Hematopoietic multipotent progenitor cell treated with erythropoietin and hydrocortisone succinate and interleukin-3 and kit ligand, for 17 days (in vitro differentiated cells): ENCODE data around the gene CCR5.
A peak's percentile ranks its signal among the peaks of the same experiment; 100 is the strongest.

Experiments
- DNase-seq: peaks from one replicate; pipeline ENCODE4 v3.0.0-alpha.2; 2015; ENCODE audit warnings: low spot score

CCR5 gene

DNA sequence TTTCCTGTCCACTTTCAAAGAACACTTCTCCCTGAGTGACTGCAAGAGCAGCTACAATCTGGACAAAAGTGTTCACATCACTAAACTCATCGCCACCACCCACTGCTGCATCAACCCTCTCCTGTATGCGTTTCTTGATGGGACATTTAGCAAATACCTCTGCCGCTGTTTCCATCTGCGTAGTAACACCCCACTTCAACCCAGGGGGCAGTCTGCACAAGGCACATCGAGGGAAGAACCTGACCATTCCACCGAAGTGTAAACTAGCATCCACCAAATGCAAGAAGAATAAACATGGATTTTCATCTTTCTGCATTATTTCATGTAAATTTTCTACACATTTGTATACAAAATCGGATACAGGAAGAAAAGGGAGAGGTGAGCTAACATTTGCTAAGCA lies 38.1 kb downstream of the CCR5 start:
- peak; percentile 45 for DNase-seq

GRCh38 chr3:46409739-46410489 lies 39.2 kb downstream of the CCR5 start:
- no peak for DNase-seq

GRCh38 chr3:46410669-46411068 lies 39.9 kb downstream of the CCR5 start:
- no peak for DNase-seq

DNA sequence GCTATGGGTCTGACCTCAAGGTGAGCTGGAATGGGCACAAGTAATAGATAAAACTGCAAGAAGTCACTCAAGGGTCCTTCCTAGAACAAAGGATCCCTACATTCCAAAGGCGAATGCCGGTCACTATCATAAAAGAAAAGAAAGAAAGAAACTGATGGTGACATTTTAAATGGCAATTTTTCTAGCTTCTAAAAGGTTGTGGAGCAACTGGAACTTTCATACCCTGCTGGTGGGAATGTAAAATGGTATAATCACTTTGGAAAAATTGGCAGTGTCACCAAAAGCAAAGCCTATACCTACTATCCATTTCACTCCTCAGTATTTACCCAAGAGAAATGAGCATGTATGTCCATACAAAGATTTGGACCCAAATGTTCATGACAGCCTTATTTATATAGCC lies 40.5 kb downstream of the CCR5 start:
- no peak for DNase-seq

DNA sequence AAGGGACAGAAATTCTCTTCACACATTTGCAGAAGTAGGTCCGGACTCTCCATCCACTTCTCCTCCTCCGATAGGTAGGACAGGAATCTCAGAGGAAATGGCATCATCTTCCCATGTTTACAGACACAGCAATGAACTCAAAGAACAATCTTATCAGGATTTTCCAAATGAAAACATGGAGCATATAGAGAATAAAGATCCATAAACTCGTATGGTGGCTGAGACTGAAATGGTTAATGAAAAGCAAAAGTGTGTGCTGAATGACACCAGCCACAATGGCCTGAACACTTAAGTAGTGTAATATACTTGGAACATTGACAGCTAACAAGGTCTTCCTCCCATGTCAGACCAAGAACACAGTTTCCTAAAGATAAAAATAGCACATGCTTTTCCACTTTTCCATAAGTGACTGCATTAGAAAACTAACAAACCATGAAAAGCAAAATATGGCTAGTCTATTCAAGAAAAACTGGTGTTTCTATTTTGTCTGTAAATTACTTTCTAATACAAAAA lies 42.1 kb downstream of the CCR5 start:
- no peak for DNase-seq

DNA sequence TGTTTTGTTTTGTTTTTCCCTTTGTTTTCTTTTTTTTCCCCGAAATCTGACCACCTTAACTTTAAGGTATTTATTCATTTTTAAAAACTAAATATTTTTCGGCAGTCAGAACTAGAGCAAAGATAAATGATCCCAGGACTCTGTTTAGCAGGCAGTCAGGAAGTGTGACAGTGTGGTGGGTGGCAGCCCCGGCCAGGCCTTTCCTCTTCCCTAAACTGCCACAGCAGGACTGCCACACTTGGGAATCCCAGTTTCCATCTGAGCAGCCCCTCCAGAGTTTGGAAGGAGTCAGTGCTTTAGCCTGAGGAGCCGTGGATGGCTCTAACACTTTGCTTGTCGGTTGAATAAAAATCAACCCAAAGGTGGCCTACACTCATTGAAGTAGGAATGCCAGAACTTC lies 43.2 kb downstream of the CCR5 start:
- DNase-seq = no peak

DNA sequence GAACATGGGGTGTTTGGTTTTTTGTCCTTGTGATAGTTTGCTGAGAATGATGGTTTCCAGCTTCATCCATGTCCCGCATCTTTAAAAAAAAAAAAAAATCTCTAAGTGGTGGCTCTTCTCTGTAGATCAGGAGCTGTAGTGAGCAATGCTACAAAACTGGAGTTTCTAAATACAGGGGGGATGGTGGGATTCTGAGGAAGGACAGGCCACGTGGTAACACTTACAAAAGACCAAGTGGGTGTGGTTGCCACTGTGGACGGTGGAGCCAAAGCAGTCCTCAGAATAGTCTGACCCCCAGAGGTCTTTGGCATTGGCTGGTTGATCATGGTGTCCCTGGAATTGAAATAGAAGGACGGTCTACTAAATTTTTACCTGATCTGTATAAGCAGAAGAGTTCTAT lies 44.0 kb downstream of the CCR5 start:
- DNase-seq = no peak

DNA sequence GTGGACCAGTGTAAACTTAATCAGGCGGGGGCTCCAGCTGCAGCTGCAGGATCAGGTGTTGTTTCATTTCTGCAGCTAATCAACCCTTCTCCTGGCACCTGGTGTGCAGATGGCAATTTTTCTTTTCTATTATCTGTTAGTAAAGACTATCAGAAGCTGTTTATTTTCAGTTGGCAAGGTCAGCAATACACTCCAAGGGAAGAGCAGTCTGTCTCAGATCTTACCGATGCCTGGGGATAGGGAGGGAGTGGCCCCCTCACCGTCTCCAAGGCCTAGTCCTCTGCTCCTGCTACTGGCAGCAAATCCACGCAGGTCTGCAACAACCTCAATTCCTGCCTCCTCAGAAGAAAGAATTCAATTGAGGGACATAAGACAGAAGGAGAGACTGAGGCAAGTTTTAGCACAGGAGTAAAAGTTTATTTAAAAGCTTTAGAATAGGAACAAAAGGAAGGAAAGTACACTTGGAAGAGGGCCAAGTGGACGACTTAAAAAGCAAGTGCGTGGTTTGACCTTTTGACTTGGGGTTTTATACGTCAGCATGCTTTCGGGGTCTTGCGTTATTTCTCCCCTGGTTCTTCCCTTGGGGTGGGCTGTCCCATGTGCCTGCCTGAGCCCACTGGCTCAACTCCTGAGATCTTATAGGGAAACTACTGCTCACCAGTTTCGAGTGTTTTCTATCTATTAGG lies 45.5 kb downstream of the CCR5 start:
- DNase-seq = no peak

DNA sequence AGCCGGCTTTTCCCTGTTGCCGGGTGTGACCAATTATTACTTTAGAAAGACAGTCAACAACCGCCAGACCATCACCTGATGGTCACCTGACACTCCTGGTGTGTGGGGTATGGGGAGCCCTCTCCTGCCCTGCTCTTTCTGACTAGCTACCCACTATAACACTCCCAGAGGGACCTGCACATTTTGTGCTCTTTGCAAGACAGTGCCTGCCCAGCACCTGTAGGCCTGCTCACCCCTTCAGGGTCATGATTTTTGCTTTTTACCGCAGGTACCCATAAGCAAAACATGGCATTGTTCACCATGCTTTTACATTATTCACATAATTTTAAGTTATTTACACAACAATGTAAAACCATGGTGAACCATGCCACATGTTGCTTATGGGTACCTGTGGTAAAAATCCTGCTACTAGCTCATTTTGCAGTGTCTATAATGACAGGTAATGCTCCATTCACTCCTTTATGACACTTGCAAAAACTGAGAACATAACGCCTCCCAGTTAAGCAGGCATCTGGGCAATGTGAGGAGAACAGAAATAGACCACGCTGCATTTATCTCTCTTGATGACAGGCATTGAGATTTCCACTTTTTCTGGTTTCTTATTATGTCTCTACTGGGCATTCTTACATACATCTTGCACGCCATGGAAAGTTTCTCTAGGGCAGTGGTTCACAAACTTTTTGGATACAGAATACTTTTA lies 46.2 kb downstream of the CCR5 start:
- no peak for DNase-seq

- DNase-seq = no peak
Observed at GRCh38 chr3:46417841-46418611, 47.3 kb downstream of the CCR5 start.

DNA sequence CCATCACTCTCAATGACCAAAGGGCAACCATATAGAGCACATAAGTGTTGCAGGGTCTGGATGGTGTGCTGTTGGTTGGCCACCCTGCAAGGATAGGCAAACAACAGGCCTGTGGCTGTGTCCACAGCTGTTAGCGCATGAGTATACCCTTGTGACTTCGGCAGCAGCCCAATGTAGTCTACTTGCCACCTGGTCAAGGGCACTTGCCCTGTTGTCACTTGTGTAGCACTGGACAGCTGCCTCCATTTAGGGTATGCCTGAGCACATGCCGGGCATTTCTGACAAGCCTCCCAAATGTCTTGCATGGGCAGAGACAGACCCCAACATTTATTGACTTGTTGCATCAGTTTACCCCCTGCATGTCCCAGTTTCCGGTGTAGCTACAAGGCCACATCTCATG lies 49.1 kb downstream of the CCR5 start:
- DNase-seq = no peak

GRCh38 chr3:46420931-46421330 lies 50.2 kb downstream of the CCR5 start:
- no peak for DNase-seq

- DNase-seq = no peak
Observed at GRCh38 chr3:46422617-46423016, 51.9 kb downstream of the CCR5 start.

DNA sequence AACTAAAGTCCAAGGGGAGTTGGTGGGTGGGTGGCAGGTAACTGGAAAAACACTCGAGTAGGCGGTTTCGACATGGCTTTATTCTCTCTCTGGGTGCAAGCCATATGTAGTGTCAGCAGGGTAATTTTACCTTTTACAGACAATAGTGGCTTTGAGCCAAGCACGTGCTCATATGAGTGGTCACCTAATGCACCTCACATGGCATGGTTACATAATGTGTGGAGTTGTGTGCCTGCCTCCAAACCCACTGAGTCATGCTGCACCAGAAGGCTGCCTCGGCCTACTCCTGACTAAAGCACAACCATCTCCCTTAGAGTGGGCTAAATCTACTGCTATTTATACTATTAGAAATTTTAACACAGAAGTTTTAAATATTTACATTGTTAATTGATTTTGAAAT lies 52.8 kb downstream of the CCR5 start:
- no peak for DNase-seq
